CD14-positive monocyte (primary cell): ENCODE data around the gene GAMT. TPM values are rescaled to one million over a fixed set of nuclear protein-coding genes. Genes with fewer than 3 reads are reported as not detected.

Experiments used
- DNase-seq, 3 donors: peaks; one replicate each; pipeline ENCODE4 v3.0.0-alpha.2; 2011 to 2022
- H2AFZ ChIP-seq: 2 replicates; pipeline ENCODE4 v1.6.0; 2012; ENCODE audit warnings: mild to moderate bottlenecking, low read depth, low read length, inconsistent platforms; ENCODE audit not compliant: insufficient read depth, poor library complexity, severe bottlenecking
- H3K27ac ChIP-seq, 2 donors: 1 replicate in 1 of 2; 2 replicates in 1 of 2; pipeline ENCODE4 v1.5.1; 2012 to 2013; ENCODE audit warnings: low read length in 2 of 2, control low read depth in 1 of 2, inconsistent platforms in 1 of 2, low read depth in 1 of 2, mild to moderate bottlenecking in 1 of 2
- H3K27me3 ChIP-seq, 2 donors: one replicate each; pipeline versions ENCODE4 v1.6.0 to v1.6.1; 2011 to 2013; ENCODE audit warnings: low read length in 2 of 2; ENCODE audit not compliant: control insufficient read depth in 2 of 2, insufficient read depth in 2 of 2
- H3K36me3 ChIP-seq, 2 donors: replicated peaks in 1 of 2; 1 replicate in 1 of 2; 2 replicates in 1 of 2; pipeline versions ENCODE4 v1.5.1 to v1.6.1; 2012 to 2013; ENCODE audit warnings: low read length in 2 of 2, control low read depth in 1 of 2, inconsistent platforms in 1 of 2, mild to moderate bottlenecking in 1 of 2; ENCODE audit not compliant: insufficient read depth in 2 of 2, control insufficient read depth in 1 of 2
- H3K4me1 ChIP-seq, 2 donors: 1 replicate in 1 of 2; 2 replicates in 1 of 2; pipeline versions ENCODE4 v1.5.1 to v1.6.1; 2012 to 2013; ENCODE audit warnings: low read length in 2 of 2, control low read depth in 1 of 2, inconsistent platforms in 1 of 2, mild to moderate bottlenecking in 1 of 2, moderate library complexity in 1 of 2; ENCODE audit not compliant: insufficient read depth in 2 of 2, control insufficient read depth in 1 of 2
- H3K4me2 ChIP-seq: replicated peaks from 2 replicates; pipeline ENCODE3; 2012; ENCODE audit warnings: low read length, moderate library complexity, mild to moderate bottlenecking; ENCODE audit not compliant: poor library complexity, severe bottlenecking; ENCODE audit errors: extremely low read depth
- H3K4me3 ChIP-seq, 3 experiments: fragments of 200-600 bp in 1 of 3; sonication (generic) in 1 of 3; replicated peaks in 1 of 3; 1 replicate in 2 of 3; 2 replicates in 1 of 3; pipeline ENCODE4 v1.5.1; 2011 to 2013; ENCODE audit warnings: low read length in 3 of 3, mild to moderate bottlenecking in 3 of 3, control low read depth in 2 of 3, low read depth in 2 of 3, inconsistent platforms in 1 of 3, moderate library complexity in 1 of 3
- H3K79me2 ChIP-seq: 2 replicates; pipeline ENCODE4 v1.6.0; 2012; ENCODE audit warnings: mild to moderate bottlenecking, control low read depth, inconsistent platforms, low read length, moderate library complexity; ENCODE audit not compliant: insufficient read depth
- H3K9ac ChIP-seq: 2 replicates; pipeline ENCODE4 v1.6.0; 2017; ENCODE audit warnings: low read length, mild to moderate bottlenecking; ENCODE audit not compliant: insufficient read depth, poor library complexity, severe bottlenecking
- H3K9me3 ChIP-seq, 2 donors: replicated peaks in 1 of 2; 1 replicate in 1 of 2; 2 replicates in 1 of 2; pipeline versions ENCODE4 v1.5.1 to v1.6.1; 2012 to 2013; ENCODE audit warnings: low read length in 2 of 2, control low read depth in 1 of 2; ENCODE audit not compliant: control insufficient read depth in 1 of 2, insufficient read depth in 1 of 2
- H4K20me1 ChIP-seq: 2 replicates; pipeline ENCODE4 v1.6.0; 2012; ENCODE audit warnings: mild to moderate bottlenecking, low read length, control low read depth, moderate library complexity; ENCODE audit not compliant: insufficient read depth
- H3K27ac Mint-ChIP-seq, 7 donors: one replicate each; pipeline ENCODE4 v1.8.0; 2020; ENCODE audit warnings: mild to moderate bottlenecking in 7 of 7, mixed read lengths in 7 of 7, moderate library complexity in 6 of 7, inconsistent platforms in 2 of 7
- H3K27me3 Mint-ChIP-seq, 3 donors: one replicate each; pipeline ENCODE4 v1.8.0; 2021 to 2022; ENCODE audit warnings: low read depth in 3 of 3, mild to moderate bottlenecking in 3 of 3, mixed read lengths in 3 of 3, moderate library complexity in 3 of 3, inconsistent platforms in 1 of 3
- H3K36me3 Mint-ChIP-seq, 2 donors: one replicate each; pipeline ENCODE4 v1.8.0; 2020; ENCODE audit warnings: mixed read lengths in 2 of 2, inconsistent platforms in 1 of 2, mild to moderate bottlenecking in 1 of 2
- H3K4me1 Mint-ChIP-seq: one replicate; pipeline ENCODE4 v1.8.0; 2020; ENCODE audit warnings: mild to moderate bottlenecking, mixed read lengths
- H3K4me3 Mint-ChIP-seq, 2 donors: one replicate each; pipeline ENCODE4 v1.8.0; 2020; ENCODE audit warnings: mild to moderate bottlenecking in 2 of 2, mixed read lengths in 2 of 2, moderate library complexity in 1 of 2
- H3K9me3 Mint-ChIP-seq, 7 donors: one replicate each; pipeline ENCODE4 v1.8.0; 2020 to 2022; ENCODE audit warnings: mixed read lengths in 7 of 7, mild to moderate bottlenecking in 6 of 7, moderate library complexity in 6 of 7, inconsistent platforms in 2 of 7
- CTCF ChIP-seq: fragments of 200-600 bp; IDR thresholded peaks from one replicate; pipeline ENCODE4 v1.8.0; 2022; ENCODE audit warnings: antibody characterized with exemption, mild to moderate bottlenecking
- WGBS: methylation state at CpG from one replicate; pipeline ENCODE4 v1.1.5; 2013; ENCODE audit warnings: missing lambda C conversion rate; ENCODE audit not compliant: insufficient coverage; 5-methylcytosine and 5-hydroxymethylcytosine counted together
- intact Hi-C, 2 donors: fragments of 100-400 bp; cut with micrococcal nuclease; formaldehyde crosslinking; loops; one replicate each; pipeline versions ENCODE4 v1.15.0 to v1.15.1; 2023
- polyA plus RNA-seq, 3 donors: library from polyadenylated mRNA; depleted of rRNA in 1 of 3; unstranded in 2 of 3; stranded (reverse) in 1 of 3; fragments of 300-500 nt in 2 of 3; fragments of >200 nt in 1 of 3; fragmentation: Illumina TruSeq in 2 of 3; gene quantifications; 1 replicate in 2 of 3; 2 replicates in 1 of 3; pipeline ENCODE4 v1.2.3, GENCODE V29; 2012 to 2021

GAMT gene
- polyA plus RNA-seq, 3 donors, result 0.95 to 1.3 (median 0.96) TPM

GRCh38 chr19:1376415-1376805 lies 24.9 kb downstream of the GAMT start:
- Histone ChIP-seq H3K27me3 (no peaks in the 10 kb centered on the region), H3K9me3 (no peaks in the 10 kb centered on the region), H4K20me1 (no peaks in the 10 kb centered on the region), H3K4me3 (no peak overlapping the region), H3K79me2 (no peaks in the 10 kb centered on the region), H3K4me1 (no peaks in the 10 kb centered on the region), H3K9ac (no peak overlapping the region), H3K4me2 (no peak overlapping the region), H3K36me3 (peaks cover 7 to 19% of the 10 kb centered on the region in 2 donors), H2AFZ (no peak overlapping the region), H3K27ac (no peak overlapping the region)
- Mint-ChIP-seq H3K4me1 (no peaks in the 10 kb centered on the region), H3K9me3 (no peaks in the 10 kb centered on the region), H3K27ac (no peak overlapping the region), H3K27me3 (peaks cover 0 to 7% (median 4%) of the 10 kb centered on the region in 3 donors), H3K36me3 (peaks cover 27 to 38% of the 10 kb centered on the region in 2 donors), H3K4me3 (no peak overlapping the region)
- DNase-seq, result no peak
- 97% methylated on average over 15 of the region's 17 CpGs for WGBS
- intact Hi-C loops, result no loop called here
- TF ChIP-seq CTCF, result no peak

DNA sequence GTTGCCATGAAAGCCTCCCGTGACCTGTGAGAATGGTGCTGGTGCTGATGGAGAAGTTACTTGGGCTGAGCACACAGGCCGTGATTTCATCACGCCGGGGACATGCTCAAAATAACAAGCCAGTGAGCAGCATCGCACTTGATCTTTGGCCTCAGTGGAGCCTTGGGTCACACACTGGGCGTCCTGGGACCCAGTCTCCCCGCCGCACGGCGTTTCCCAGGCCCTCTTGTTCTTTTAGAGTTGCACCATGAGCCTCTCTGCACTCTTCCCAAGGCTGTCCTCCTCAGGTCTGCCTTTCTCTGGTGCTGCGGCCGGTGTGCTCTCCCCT lies 27.1 kb downstream of the GAMT start:
- Histone ChIP-seq H3K4me1 (no peaks in the 10 kb centered on the region), H3K27me3 (no peaks in the 10 kb centered on the region), H4K20me1 (no peaks in the 10 kb centered on the region), H3K36me3 (peaks cover 14 to 39% of the 10 kb centered on the region in 2 donors), H3K9ac (no peak overlapping the region), H3K27ac (no peak overlapping the region), H2AFZ (no peak overlapping the region), H3K79me2 (no peaks in the 10 kb centered on the region), H3K4me2 (no peak overlapping the region), H3K9me3 (no peaks in the 10 kb centered on the region), H3K4me3 (no peak overlapping the region)
- peaks cover 43 to 57% of the 10 kb centered on the region in 2 donors for H3K36me3 Mint-ChIP-seq
- no peak overlapping the region for H3K27ac Mint-ChIP-seq
- H3K4me3 Mint-ChIP-seq, result no peak overlapping the region
- TF ChIP-seq CTCF, result no peak
- H3K9me3 Mint-ChIP-seq, result no peaks in the 10 kb centered on the region
- no peaks in the 10 kb centered on the region for H3K4me1 Mint-ChIP-seq
- H3K27me3 Mint-ChIP-seq, result no peaks in the 10 kb centered on the region
- intact Hi-C loops, result no loop called here
- no peak for DNase-seq
- WGBS, result 84% methylated on average over 12 of the region's 12 CpGs
